Fibroblast of the conjunctiva (primary cell): ENCODE data around the gene C4orf50.

ENCODE experiments used
- DNase-seq: peaks from one replicate; pipeline ENCODE4 v3.0.0-alpha.2; 2010; ENCODE audit warnings: low read depth

Gene C4orf50

GRCh38 chr4:5943561-5943960 lies 74.7 kb downstream of the C4orf50 start:
- no peak for DNase-seq

GRCh38 chr4:5942947-5943346 lies 75.3 kb downstream of the C4orf50 start:
- DNase-seq: no peak

- no peak for DNase-seq
These were observed 76.6 kb downstream of the C4orf50 start for GRCh38 chr4:5941601-5942000.

- no peak for DNase-seq
These were observed 77.6 kb downstream of the C4orf50 start for GRCh38 chr4:5940470-5941203.

- DNase-seq: no peak
These were observed 84.0 kb downstream of the C4orf50 start for GRCh38 chr4:5933996-5934831.

- DNase-seq: no peak
These were observed 85.1 kb downstream of the C4orf50 start for GRCh38 chr4:5933116-5933515.

GRCh38 chr4:5932035-5932568 lies 86.1 kb downstream of the C4orf50 start:
- DNase-seq: no peak

GRCh38 chr4:5931526-5931925 lies 86.7 kb downstream of the C4orf50 start:
- DNase-seq: no peak

- DNase-seq: no peak
These were observed 87.4 kb downstream of the C4orf50 start for GRCh38 chr4:5930876-5931275.

- no peak for DNase-seq
These were observed 87.8 kb downstream of the C4orf50 start for GRCh38 chr4:5930456-5930855.

GRCh38 chr4:5928844-5929420 lies 89.3 kb downstream of the C4orf50 start:
- no peak for DNase-seq

- no peak for DNase-seq
These were observed 90.0 kb downstream of the C4orf50 start for GRCh38 chr4:5928274-5928673.

- no peak for DNase-seq
These were observed 90.5 kb downstream of the C4orf50 start for GRCh38 chr4:5927747-5928146.

GRCh38 chr4:5927116-5927515 lies 91.1 kb downstream of the C4orf50 start:
- DNase-seq: no peak

GRCh38 chr4:5926598-5926997 lies 91.6 kb downstream of the C4orf50 start:
- DNase-seq: no peak

- no peak for DNase-seq
These were observed 92.6 kb downstream of the C4orf50 start for GRCh38 chr4:5925419-5926200.

GRCh38 chr4:5924461-5925125 lies 93.6 kb downstream of the C4orf50 start:
- no peak for DNase-seq

- DNase-seq: no peak
These were observed 94.9 kb downstream of the C4orf50 start for GRCh38 chr4:5923376-5923775.

GRCh38 chr4:5922556-5922955 lies 95.7 kb downstream of the C4orf50 start:
- DNase-seq: no peak

GRCh38 chr4:5921981-5922380 lies 96.2 kb downstream of the C4orf50 start:
- no peak for DNase-seq
